Measurements from ENCODE around the gene ZRANB1. TPM values are rescaled to one million over a fixed set of nuclear protein-coding genes. Genes with fewer than 3 reads are reported as not detected.
"Not testable (repeated sequence)": the region's sequence is repeated elsewhere in the genome, so short reads cannot be mapped to it uniquely, and the experiment has no call there.

Gene ZRANB1
- total and polyA plus RNA-seq, 3 donors from 2014 or later = 37.9 to 46.7 (median 38.7) TPM

- H3K4me3 ChIP-seq = no peak overlapping the region
- no peak for DNase-seq
- 84 to 85% methylated on average over 8 of the region's 8 CpGs for WGBS, 2 donors
- no peaks in the 10 kb centered on the region for H3K27me3 ChIP-seq
- H3K27ac ChIP-seq = no peak overlapping the region
- intact Hi-C loops (cut with DNase I; ENCODE audit: low total_unique reads) = no loop called here
- H3K36me3 ChIP-seq (ENCODE audit: low read depth, missing control alignments) = no peaks in the 10 kb centered on the region
- peaks cover 16% of the 10 kb centered on the region for H3K4me1 ChIP-seq
- no peaks in the 10 kb centered on the region for H3K9me3 ChIP-seq
- TF ChIP-seq CTCF (IDR thresholded peaks at IDR 0.05) = no peak
- no peak for TF ChIP-seq POLR2A (IDR thresholded peaks at IDR 0.05)
These were observed 32.4 kb upstream of the ZRANB1 start for GRCh38 chr10:124909563-124909962.

GRCh38 chr10:124911124-124912067, 30.5 kb upstream of the ZRANB1 start:
- intact Hi-C loops (cut with DNase I; ENCODE audit: low total_unique reads) = loop anchor here (10.0 kb wide), 1 partner anchor 143 kb away; no protein-coding TSS in a partner anchor
- WGBS, 2 donors = 40 to 48% methylated on average over 14 of the region's 14 CpGs
- DNase-seq = peak; percentile 36
- Histone ChIP-seq H3K27ac (peak overlapping the region; percentile 22 to 65), H3K36me3 (ENCODE audit: low read depth, missing control alignments) (no peaks in the 10 kb centered on the region), H3K9me3 (no peaks in the 10 kb centered on the region), H3K4me1 (peaks cover 24% of the 10 kb centered on the region), H3K27me3 (no peaks in the 10 kb centered on the region), H3K4me3 (no peak overlapping the region)
- no peak for TF ChIP-seq POLR2A (IDR thresholded peaks at IDR 0.05)
- no peak for TF ChIP-seq CTCF (IDR thresholded peaks at IDR 0.05)

DNA sequence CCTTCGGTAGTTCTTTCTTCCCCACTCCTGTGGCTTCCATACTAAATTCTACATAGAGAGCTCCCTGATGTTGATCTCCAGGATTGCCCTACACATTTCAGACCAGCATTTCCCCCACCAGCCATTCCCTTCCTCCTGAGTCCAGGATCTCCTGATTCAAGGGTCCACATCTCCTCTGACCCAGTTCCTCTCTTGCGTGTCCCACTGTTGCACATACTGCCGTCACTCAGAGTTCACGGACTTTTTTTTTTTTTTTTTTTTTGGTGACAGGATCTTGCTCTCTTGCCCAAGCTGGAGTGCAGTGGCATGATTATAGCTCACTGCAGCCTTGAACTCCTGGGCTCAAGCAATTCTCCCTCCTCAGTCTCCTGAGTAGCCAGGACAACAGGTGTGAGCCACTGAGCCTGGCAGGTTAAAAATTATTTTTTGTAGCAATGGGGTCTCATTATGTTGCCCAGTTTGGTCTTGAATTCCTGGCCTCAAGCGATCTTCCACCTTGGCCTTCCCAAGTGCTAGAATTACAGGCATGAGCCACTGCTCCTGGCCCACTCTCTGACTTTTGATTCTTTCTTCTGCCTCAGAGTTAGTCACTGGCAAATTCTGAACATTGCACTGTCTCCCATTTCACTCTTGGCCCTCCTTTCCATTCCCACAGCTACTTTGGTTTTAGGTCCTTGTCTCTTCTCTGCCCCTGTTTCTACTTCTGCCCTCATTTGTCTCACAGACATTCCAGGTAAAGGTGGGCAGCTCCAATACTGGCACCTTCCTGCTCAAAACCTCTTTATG, 29.6 kb upstream of the ZRANB1 start:
- DNase-seq = no peak
- H3K9me3 ChIP-seq = no peaks in the 10 kb centered on the region
- TF ChIP-seq CTCF (IDR thresholded peaks at IDR 0.05) (no peak), POLR2A (IDR thresholded peaks at IDR 0.05) (no peak)
- WGBS, 2 donors = 78 to 83% methylated on average over 5 of the region's 5 CpGs
- intact Hi-C loops (cut with DNase I; ENCODE audit: low total_unique reads) = loop anchor here (10.0 kb wide), 1 partner anchor 143 kb away; no protein-coding TSS in a partner anchor
- H3K4me3 ChIP-seq = no peak overlapping the region
- no peaks in the 10 kb centered on the region for H3K36me3 ChIP-seq (ENCODE audit: low read depth, missing control alignments)
- H3K4me1 ChIP-seq = peaks cover 24% of the 10 kb centered on the region
- peak overlapping the region; percentile 22 to 65 for H3K27ac ChIP-seq
- no peaks in the 10 kb centered on the region for H3K27me3 ChIP-seq

DNA sequence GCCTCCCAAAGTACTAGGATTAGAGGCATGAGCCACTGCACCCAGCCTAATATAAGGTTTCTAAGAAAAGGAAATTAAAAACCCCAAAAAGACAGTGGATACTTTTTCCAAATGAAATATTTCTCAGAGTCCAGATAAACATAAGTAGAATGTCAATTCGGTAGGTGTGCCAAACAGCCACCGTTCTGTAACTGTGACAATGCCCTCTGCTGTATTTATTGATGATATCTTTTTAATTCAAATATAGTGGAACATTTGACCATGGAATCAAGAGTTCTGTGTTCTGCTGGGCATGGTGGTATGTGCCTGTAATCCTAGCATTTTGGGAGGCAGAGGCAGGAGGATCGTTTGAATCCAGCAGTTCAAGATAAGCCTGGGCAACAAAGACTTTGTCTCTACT, 28.8 kb upstream of the ZRANB1 start:
- TF ChIP-seq CTCF (IDR thresholded peaks at IDR 0.05) (no peak), POLR2A (IDR thresholded peaks at IDR 0.05) (no peak)
- Histone ChIP-seq H3K27me3 (no peaks in the 10 kb centered on the region), H3K36me3 (ENCODE audit: low read depth, missing control alignments) (no peaks in the 10 kb centered on the region), H3K4me1 (peaks cover 24% of the 10 kb centered on the region), H3K4me3 (no peak overlapping the region), H3K27ac (no peak overlapping the region), H3K9me3 (no peaks in the 10 kb centered on the region)
- intact Hi-C loops (cut with DNase I; ENCODE audit: low total_unique reads) = loop anchor here (10.0 kb wide), 1 partner anchor 142 kb away; no protein-coding TSS in a partner anchor
- WGBS, 2 donors = 71 to 83% methylated on average over 3 of the region's 3 CpGs
- no peak for DNase-seq

GRCh38 chr10:124914398-124914797, 27.5 kb upstream of the ZRANB1 start:
- H3K4me1 ChIP-seq = peaks cover 24% of the 10 kb centered on the region
- H3K27me3 ChIP-seq; H3K9me3 ChIP-seq; H3K36me3 ChIP-seq (ENCODE audit: low read depth, missing control alignments); DNase-seq; H3K4me3 ChIP-seq; H3K27ac ChIP-seq: not testable (repeated sequence)
- 83 to 87% methylated on average over 16 of the region's 16 CpGs for WGBS, 2 donors
- intact Hi-C loops (cut with DNase I; ENCODE audit: low total_unique reads) = loop anchor here (10.0 kb wide), 1 partner anchor 140 kb away; no protein-coding TSS in a partner anchor

All from testis (tissue), 3 donors.